Upper lobe of left lung (tissue), 6 donors: ENCODE data around the gene IGSF9B. TPM values are rescaled to one million over a fixed set of nuclear protein-coding genes. Genes with fewer than 3 reads are reported as not detected.

Experiments used
- ATAC-seq, 2 donors: fragments of 200-7000 bp; cut with Tn5 transposase; one replicate each; pipeline ENCODE4 v1.9.1; 2022; ENCODE audit warnings: mild to moderate bottlenecking in 2 of 2, moderate library complexity in 2 of 2; ENCODE audit not compliant: low FRiP score in 2 of 2
- DNase-seq, 2 donors: peaks; one replicate each; pipeline ENCODE4 v3.0.0-alpha.2; 2019 to 2020
- H3K27ac ChIP-seq, 4 donors: fragments of 200-600 bp; sonication (generic); one replicate each; pipeline ENCODE4 v1.5.1; 2016 to 2019
- H3K27me3 ChIP-seq, 4 donors: fragments of 200-600 bp; sonication (generic); one replicate each; pipeline ENCODE4 v1.5.1; 2017 to 2019
- H3K36me3 ChIP-seq, 4 donors: fragments of 200-600 bp; sonication (generic); one replicate each; pipeline ENCODE4 v1.5.1; 2016 to 2019
- H3K4me1 ChIP-seq, 4 donors: fragments of 200-600 bp; sonication (generic); one replicate each; pipeline ENCODE4 v1.5.1; 2018 to 2019
- H3K4me3 ChIP-seq, 4 donors: fragments of 200-600 bp; sonication (generic); one replicate each; pipeline ENCODE4 v1.5.1; 2017 to 2019; ENCODE audit warnings: mild to moderate bottlenecking in 2 of 4, moderate library complexity in 1 of 4
- H3K9me3 ChIP-seq, 4 donors: fragments of 200-600 bp; sonication (generic); one replicate each; pipeline ENCODE4 v1.5.1; 2018 to 2019
- CTCF ChIP-seq, 6 experiments: fragments of 450-650 bp in 4 of 6; fragments of 200-600 bp in 2 of 6; sonication (generic) in 2 of 6; IDR thresholded peaks; one replicate each; pipeline ENCODE4 v1.5.1; 2016 to 2019; ENCODE audit warnings: antibody characterized with exemption in 6 of 6
- EP300 ChIP-seq, 4 donors: sonication (generic); formaldehyde crosslinking; IDR thresholded peaks; one replicate each; pipeline ENCODE4 v1.5.1; 2017; ENCODE audit warnings: antibody characterized with exemption in 4 of 4, control low read depth in 2 of 4
- POLR2A ChIP-seq, 4 donors: fragments of 450-650 bp; IDR thresholded peaks; one replicate each; pipeline ENCODE4 v1.5.1; 2016 to 2017; ENCODE audit warnings: antibody characterized with exemption in 4 of 4, mild to moderate bottlenecking in 2 of 4
- POLR2AphosphoS5 ChIP-seq, 2 donors: sonication (generic); formaldehyde crosslinking; IDR thresholded peaks; one replicate each; pipeline ENCODE4 v1.5.1; 2017; ENCODE audit warnings: antibody characterized with exemption in 2 of 2
- WGBS, 2 donors: methylation state at CpG; one replicate each; pipeline ENCODE4 v1.1.5; 2017 to 2018; 5-methylcytosine and 5-hydroxymethylcytosine counted together
- total RNA-seq, 6 donors: library from RNA; depleted of rRNA in 4 of 6; stranded (reverse); fragments of >200 nt in 4 of 6; gene quantifications; one replicate each; pipeline versions ENCODE4 v1.1.0 to v1.2.1, GENCODE V29; 2016 to 2021
- donor health status: DM: no; HTN: no; CAD: no; lungs with moderate emphysema.
- donor health status: DM: no; HTN: yes; CAD: no; lungs with severe emphysema.

The IGSF9B gene
- total RNA-seq, 6 donors from 2014 or later = 1.6 to 13.6 (median 5.3) TPM

GRCh38 chr11:133935551-133935910, 21.2 kb downstream of the IGSF9B start:
- no peak for DNase-seq
- no peaks in the 10 kb centered on the region for H3K4me1 ChIP-seq
- no peaks in the 10 kb centered on the region for H3K27me3 ChIP-seq
- no peak overlapping the region for H3K27ac ChIP-seq
- no peak for ATAC-seq
- no peaks in the 10 kb centered on the region for H3K36me3 ChIP-seq
- TF ChIP-seq EP300 (IDR thresholded peaks at IDR 0.05) = no peak
- no peak for TF ChIP-seq CTCF (IDR thresholded peaks at IDR 0.05)
- 100% methylated on average over 5 to 11 of the region's 15 CpGs for WGBS, 2 donors
- H3K9me3 ChIP-seq = no peaks in the 10 kb centered on the region
- no peak overlapping the region for H3K4me3 ChIP-seq

GRCh38 chr11:133934599-133935550, 21.9 kb downstream of the IGSF9B start:
- H3K27me3 ChIP-seq = no peaks in the 10 kb centered on the region
- no peak overlapping the region for H3K27ac ChIP-seq
- no peaks in the 10 kb centered on the region for H3K36me3 ChIP-seq
- WGBS, 2 donors = 83 to 87% methylated on average over 33 of the region's 33 CpGs
- peak in 1 of 2 donors; percentile 37 for ATAC-seq
- no peaks in the 10 kb centered on the region for H3K4me1 ChIP-seq
- H3K9me3 ChIP-seq = no peaks in the 10 kb centered on the region
- no peak for TF ChIP-seq EP300 (IDR thresholded peaks at IDR 0.05)
- TF ChIP-seq POLR2AphosphoS5 (IDR thresholded peaks at IDR 0.05) = no peak
- no peak for TF ChIP-seq POLR2A (IDR thresholded peaks at IDR 0.05)
- TF ChIP-seq CTCF (IDR thresholded peaks at IDR 0.05) = no peak
- H3K4me3 ChIP-seq = no peak overlapping the region
- DNase-seq = no peak

GRCh38 chr11:133934096-133934495, 22.7 kb downstream of the IGSF9B start:
- TF ChIP-seq CTCF (IDR thresholded peaks at IDR 0.05) (no peak), EP300 (IDR thresholded peaks at IDR 0.05) (no peak), POLR2A (IDR thresholded peaks at IDR 0.05) (no peak), POLR2AphosphoS5 (IDR thresholded peaks at IDR 0.05) (no peak)
- Histone ChIP-seq H3K36me3 (no peaks in the 10 kb centered on the region), H3K27me3 (no peaks in the 10 kb centered on the region), H3K27ac (no peak overlapping the region), H3K4me1 (no peaks in the 10 kb centered on the region), H3K9me3 (no peaks in the 10 kb centered on the region), H3K4me3 (no peak overlapping the region)
- ATAC-seq (no peak), DNase-seq (no peak)
- 74 to 79% methylated on average over 11 of the region's 11 CpGs for WGBS, 2 donors

- Histone ChIP-seq H3K36me3 (no peaks in the 10 kb centered on the region), H3K4me1 (peaks cover 9 to 14% (median 11%) of the 10 kb centered on the region in 4 donors), H3K9me3 (no peaks in the 10 kb centered on the region), H3K27me3 (no peaks in the 10 kb centered on the region), H3K27ac (no peak overlapping the region), H3K4me3 (no peak overlapping the region)
- ATAC-seq (no peak), DNase-seq (no peak)
- TF ChIP-seq EP300 (IDR thresholded peaks at IDR 0.05) (no peak), CTCF (IDR thresholded peaks at IDR 0.05) (no peak), POLR2AphosphoS5 (IDR thresholded peaks at IDR 0.05) (no peak), POLR2A (IDR thresholded peaks at IDR 0.05) (no peak)
- 92 to 100% methylated on average over 3 to 16 of the region's 19 CpGs for WGBS, 2 donors
Measured at GRCh38 chr11:133931449-133932060, 25.2 kb downstream of the IGSF9B start.
